Vagina (tissue), 2 donors: ENCODE measurements around the gene SIPA1L3. TPM values are rescaled to one million over a fixed set of nuclear protein-coding genes. Genes with fewer than 3 reads are reported as not detected.

Experiments
- DNase-seq, 2 donors: peaks; one replicate each; pipeline ENCODE4 v3.0.0-alpha.2; 2017; ENCODE audit errors: extremely low spot score in 2 of 2
- H3K27ac ChIP-seq: fragments of 200-600 bp; sonication (generic); one replicate; pipeline ENCODE4 v1.5.1; 2019
- H3K27me3 ChIP-seq: fragments of 200-600 bp; sonication (generic); one replicate; pipeline ENCODE4 v1.5.1; 2019
- H3K36me3 ChIP-seq, 2 donors: fragments of 200-600 bp; sonication (generic); one replicate each; pipeline ENCODE4 v1.5.1; 2017 to 2019
- H3K4me1 ChIP-seq: fragments of 200-600 bp; sonication (generic); one replicate; pipeline ENCODE4 v1.5.1; 2019
- H3K4me3 ChIP-seq, 2 donors: fragments of 200-600 bp; sonication (generic); 1 replicate in 1 of 2; 2 replicates in 1 of 2; pipeline ENCODE4 v1.5.1; 2016 to 2019
- H3K9me3 ChIP-seq: fragments of 200-600 bp; sonication (generic); one replicate; pipeline ENCODE4 v1.5.1; 2019
- POLR2A ChIP-seq, 2 donors: fragments of 450-650 bp; IDR thresholded peaks; one replicate each; pipeline ENCODE4 v1.6.1; 2017; ENCODE audit warnings: antibody characterized with exemption in 2 of 2, mild to moderate bottlenecking in 2 of 2, moderate library complexity in 2 of 2
- POLR2AphosphoS5 ChIP-seq, 2 donors: sonication (generic); formaldehyde crosslinking; IDR thresholded peaks; one replicate each; pipeline ENCODE4 v1.9.0; 2017; ENCODE audit warnings: antibody characterized with exemption in 2 of 2, mild to moderate bottlenecking in 2 of 2, low read depth in 1 of 2; ENCODE audit not compliant: insufficient read depth in 1 of 2
- intact Hi-C: fragments of 100-400 bp; cut with DNase I; formaldehyde crosslinking; loops from one replicate; pipeline ENCODE4 v1.15.1; 2023
- small RNA-seq: library from RNA; depleted of rRNA; stranded (forward); fragments of <200 nt; gene quantifications from one replicate; pipeline ENCODE3, GENCODE V24; 2016
- total RNA-seq: library from RNA; depleted of rRNA; stranded (reverse); fragments of >200 nt; gene quantifications from one replicate; pipeline ENCODE4 v1.2.3, GENCODE V29; 2016
- TF ChIP-seq, protein P1 (sequence below), 3 experiments: fragments of 450-650 bp in 2 of 3; fragments of 200-600 bp in 1 of 3; sonication (generic) in 1 of 3; IDR thresholded peaks; one replicate each; pipeline ENCODE4 v1.5.1; 2017 to 2019; ENCODE audit warnings: antibody characterized with exemption in 3 of 3, mild to moderate bottlenecking in 2 of 3, moderate library complexity in 2 of 3

Gene SIPA1L3
- total RNA-seq, 1 donor from 2014 or later = 13.0 TPM

GRCh38 chr19:38251564-38252051 lies 344.6 kb downstream of the SIPA1L3 start:
- Histone ChIP-seq H3K36me3 (no peaks in the 10 kb centered on the region), H3K4me1 (peaks cover 32% of the 10 kb centered on the region), H3K27ac (peak overlapping the region; percentile 86), H3K9me3 (no peaks in the 10 kb centered on the region), H3K4me3 (peak overlapping the region; percentile 34 to 46), H3K27me3 (no peaks in the 10 kb centered on the region)
- no peak for DNase-seq
- TF ChIP-seq POLR2AphosphoS5 (IDR thresholded peaks at IDR 0.05; ENCODE audit: insufficient read depth in 1 of 2, low read depth in 1 of 2) (peak; percentile 60 to 67), POLR2A (IDR thresholded peaks at IDR 0.05) (no peak)
- intact Hi-C loops = no loop called here

DNA sequence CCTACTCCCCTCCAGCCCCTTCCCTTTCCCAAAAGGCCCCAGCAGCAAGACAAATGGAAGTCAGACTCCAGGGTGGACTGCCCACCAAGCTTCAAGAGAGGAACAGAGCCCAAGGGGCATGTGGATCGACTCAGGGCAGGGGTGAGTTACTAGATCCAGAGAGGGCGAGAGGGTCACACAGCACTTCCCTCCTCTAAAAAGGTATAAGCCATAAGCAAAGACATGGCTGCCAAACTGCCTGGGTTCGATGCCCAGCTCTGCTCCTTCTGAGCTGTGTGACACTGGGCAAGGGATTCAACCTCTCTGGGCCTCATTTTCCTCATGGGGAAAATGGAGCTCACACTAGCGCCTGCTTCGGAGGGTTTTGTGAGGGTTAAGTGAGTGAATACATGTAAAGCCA lies 345.4 kb downstream of the SIPA1L3 start:
- peak overlapping the region; percentile 86 for H3K27ac ChIP-seq
- H3K4me3 ChIP-seq = peak overlapping the region; percentile 34 to 46
- no peaks in the 10 kb centered on the region for H3K36me3 ChIP-seq
- DNase-seq = no peak
- no peaks in the 10 kb centered on the region for H3K9me3 ChIP-seq
- intact Hi-C loops = no loop called here
- no peak for TF ChIP-seq POLR2AphosphoS5 (IDR thresholded peaks at IDR 0.05; ENCODE audit: insufficient read depth in 1 of 2, low read depth in 1 of 2)
- TF ChIP-seq, protein P1, sequence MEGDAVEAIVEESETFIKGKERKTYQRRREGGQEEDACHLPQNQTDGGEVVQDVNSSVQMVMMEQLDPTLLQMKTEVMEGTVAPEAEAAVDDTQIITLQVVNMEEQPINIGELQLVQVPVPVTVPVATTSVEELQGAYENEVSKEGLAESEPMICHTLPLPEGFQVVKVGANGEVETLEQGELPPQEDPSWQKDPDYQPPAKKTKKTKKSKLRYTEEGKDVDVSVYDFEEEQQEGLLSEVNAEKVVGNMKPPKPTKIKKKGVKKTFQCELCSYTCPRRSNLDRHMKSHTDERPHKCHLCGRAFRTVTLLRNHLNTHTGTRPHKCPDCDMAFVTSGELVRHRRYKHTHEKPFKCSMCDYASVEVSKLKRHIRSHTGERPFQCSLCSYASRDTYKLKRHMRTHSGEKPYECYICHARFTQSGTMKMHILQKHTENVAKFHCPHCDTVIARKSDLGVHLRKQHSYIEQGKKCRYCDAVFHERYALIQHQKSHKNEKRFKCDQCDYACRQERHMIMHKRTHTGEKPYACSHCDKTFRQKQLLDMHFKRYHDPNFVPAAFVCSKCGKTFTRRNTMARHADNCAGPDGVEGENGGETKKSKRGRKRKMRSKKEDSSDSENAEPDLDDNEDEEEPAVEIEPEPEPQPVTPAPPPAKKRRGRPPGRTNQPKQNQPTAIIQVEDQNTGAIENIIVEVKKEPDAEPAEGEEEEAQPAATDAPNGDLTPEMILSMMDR (IDR thresholded peaks at IDR 0.05) = no peak
- no peak for TF ChIP-seq POLR2A (IDR thresholded peaks at IDR 0.05)
- H3K27me3 ChIP-seq = no peaks in the 10 kb centered on the region
- H3K4me1 ChIP-seq = peaks cover 32% of the 10 kb centered on the region

- TF ChIP-seq, protein P1 (IDR thresholded peaks at IDR 0.05) = no peak
- TF ChIP-seq POLR2AphosphoS5 (IDR thresholded peaks at IDR 0.05; ENCODE audit: insufficient read depth in 1 of 2, low read depth in 1 of 2) = peak in 1 of 2 donors; percentile 79
- no peaks in the 10 kb centered on the region for H3K9me3 ChIP-seq
- intact Hi-C loops = no loop called here
- peak overlapping the region; percentile 34 to 46 for H3K4me3 ChIP-seq
- DNase-seq = no peak
- H3K27me3 ChIP-seq = no peaks in the 10 kb centered on the region
- H3K4me1 ChIP-seq = peaks cover 32% of the 10 kb centered on the region
- peak overlapping the region; percentile 86 for H3K27ac ChIP-seq
- no peaks in the 10 kb centered on the region for H3K36me3 ChIP-seq
These were observed 346.1 kb downstream of the SIPA1L3 start for GRCh38 chr19:38252941-38253691.

GRCh38 chr19:38253788-38254187 lies 346.8 kb downstream of the SIPA1L3 start:
- TF ChIP-seq, protein P1 (IDR thresholded peaks at IDR 0.05) = no peak
- peak overlapping the region; percentile 34 to 46 for H3K4me3 ChIP-seq
- intact Hi-C loops = no loop called here

DNA sequence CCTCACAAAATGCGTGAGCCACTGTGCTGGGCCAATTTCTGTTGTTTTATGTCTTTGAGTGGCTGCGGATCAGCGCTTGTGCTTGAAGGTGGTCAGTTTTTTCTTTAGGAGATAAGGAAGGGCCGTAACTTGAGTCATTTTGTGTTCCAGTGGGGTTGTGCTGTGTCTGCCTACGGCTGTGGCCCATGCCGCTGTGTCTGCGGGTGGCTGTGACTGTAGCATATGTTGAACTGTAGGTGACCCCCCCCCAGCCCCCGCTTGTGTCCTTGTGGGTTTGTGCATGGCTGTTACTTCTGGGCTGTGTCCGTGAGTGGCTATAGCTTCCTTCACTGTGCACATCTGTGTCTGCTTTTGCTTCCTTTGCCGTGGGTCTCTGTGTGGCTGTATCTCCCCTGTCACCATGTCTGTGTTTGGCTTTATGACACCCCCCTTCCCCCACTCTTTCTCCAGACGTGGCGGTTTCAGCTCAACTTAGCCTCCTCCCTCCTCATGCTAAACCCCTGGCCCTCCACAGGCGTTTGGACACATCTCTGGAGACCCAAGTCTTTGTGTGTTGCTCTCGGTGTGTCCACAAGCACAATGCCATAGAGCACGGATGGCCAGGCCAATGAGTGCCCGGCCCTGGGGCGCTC lies 348.5 kb downstream of the SIPA1L3 start:
- intact Hi-C loops = no loop called here
- peaks cover 28% of the 10 kb centered on the region for H3K4me1 ChIP-seq
- H3K27me3 ChIP-seq = no peaks in the 10 kb centered on the region
- H3K27ac ChIP-seq = peak overlapping the region; percentile 51
- no peaks in the 10 kb centered on the region for H3K9me3 ChIP-seq
- TF ChIP-seq POLR2AphosphoS5 (IDR thresholded peaks at IDR 0.05; ENCODE audit: insufficient read depth in 1 of 2, low read depth in 1 of 2) = no peak
- TF ChIP-seq, protein P1 (IDR thresholded peaks at IDR 0.05) = no peak
- no peak for TF ChIP-seq POLR2A (IDR thresholded peaks at IDR 0.05)
- no peaks in the 10 kb centered on the region for H3K36me3 ChIP-seq
- no peak for DNase-seq
- H3K4me3 ChIP-seq = peak overlapping the region; percentile 45 to 65

More at GRCh38 chr19:38253788-38254187, 346.8 kb downstream of the SIPA1L3 start:
- H3K27ac ChIP-seq = peak overlapping the region; percentile 86
- peaks cover 32% of the 10 kb centered on the region for H3K4me1 ChIP-seq
- H3K27me3 ChIP-seq = no peaks in the 10 kb centered on the region
- no peaks in the 10 kb centered on the region for H3K9me3 ChIP-seq
- no peak for DNase-seq
- H3K36me3 ChIP-seq = no peaks in the 10 kb centered on the region

Small RNA genes within 50 kb of the gene (small RNA-seq; reads per million reads assigned to genes)
- not detected for gene RN7SL663P

Other genes starting within 250 kb of the SIPA1L3 start
- gene ZNF607, start 187.4 kb upstream of the SIPA1L3 start, total RNA-seq = 3.2 TPM
- gene ZNF573, start 127.6 kb upstream of the SIPA1L3 start, total RNA-seq = 6.6 TPM
- gene WDR87, start 614 bp upstream of the SIPA1L3 start, total RNA-seq = not detected